Keratinocyte (primary cell): Measurements from ENCODE around the gene TRAF5.

Source experiments
- CTCF ChIP-seq, 3 experiments: IDR thresholded peaks in 1 of 3; conservative IDR thresholded peaks in 1 of 3; optimal IDR thresholded peaks in 1 of 3; 2 replicates in 2 of 3; 3 replicates in 1 of 3; pipeline versions ENCODE3 to v1.5.1; 2011; ENCODE audit warnings: low read length in 3 of 3, mild to moderate bottlenecking in 3 of 3, moderate library complexity in 2 of 3, control low read depth in 1 of 3, inconsistent platforms in 1 of 3; ENCODE audit not compliant: insufficient read depth in 2 of 3; ENCODE audit errors: extremely low read depth in 1 of 3
- EZH2 ChIP-seq: IDR thresholded peaks from one replicate; pipeline ENCODE4 v1.6.1; 2012; ENCODE audit warnings: inconsistent platforms, mild to moderate bottlenecking, low read length, moderate library complexity

GRCh38 chr1:211411639-211412038 lies 85.0 kb downstream of the TRAF5 start:
- TF ChIP-seq CTCF (optimal IDR thresholded peaks at IDR 0.05 in 1 of 3, IDR thresholded peaks at IDR 0.05 in 1 of 3, conservative IDR thresholded peaks at IDR 0.05 in 1 of 3; ENCODE audit: extremely low read depth in 1 of 3, insufficient read depth in 2 of 3, low read length in 3 of 3) (no peak), EZH2 (no peak)
